DMS153 treated with DMSO at 0.1 percent for 48 hours (cell line): ENCODE data around the gene HIPK4.
"Not testable (repeated sequence)": the region's sequence is repeated elsewhere in the genome, so short reads cannot be mapped to it uniquely, and the experiment has no call there.

Experiments used
- DNase-seq: peaks from one replicate; lab custom pipeline; 2025; ENCODE audit not compliant: unreplicated experiment; lab: John Stamatoyannopoulos, UW

HIPK4 gene

DNA sequence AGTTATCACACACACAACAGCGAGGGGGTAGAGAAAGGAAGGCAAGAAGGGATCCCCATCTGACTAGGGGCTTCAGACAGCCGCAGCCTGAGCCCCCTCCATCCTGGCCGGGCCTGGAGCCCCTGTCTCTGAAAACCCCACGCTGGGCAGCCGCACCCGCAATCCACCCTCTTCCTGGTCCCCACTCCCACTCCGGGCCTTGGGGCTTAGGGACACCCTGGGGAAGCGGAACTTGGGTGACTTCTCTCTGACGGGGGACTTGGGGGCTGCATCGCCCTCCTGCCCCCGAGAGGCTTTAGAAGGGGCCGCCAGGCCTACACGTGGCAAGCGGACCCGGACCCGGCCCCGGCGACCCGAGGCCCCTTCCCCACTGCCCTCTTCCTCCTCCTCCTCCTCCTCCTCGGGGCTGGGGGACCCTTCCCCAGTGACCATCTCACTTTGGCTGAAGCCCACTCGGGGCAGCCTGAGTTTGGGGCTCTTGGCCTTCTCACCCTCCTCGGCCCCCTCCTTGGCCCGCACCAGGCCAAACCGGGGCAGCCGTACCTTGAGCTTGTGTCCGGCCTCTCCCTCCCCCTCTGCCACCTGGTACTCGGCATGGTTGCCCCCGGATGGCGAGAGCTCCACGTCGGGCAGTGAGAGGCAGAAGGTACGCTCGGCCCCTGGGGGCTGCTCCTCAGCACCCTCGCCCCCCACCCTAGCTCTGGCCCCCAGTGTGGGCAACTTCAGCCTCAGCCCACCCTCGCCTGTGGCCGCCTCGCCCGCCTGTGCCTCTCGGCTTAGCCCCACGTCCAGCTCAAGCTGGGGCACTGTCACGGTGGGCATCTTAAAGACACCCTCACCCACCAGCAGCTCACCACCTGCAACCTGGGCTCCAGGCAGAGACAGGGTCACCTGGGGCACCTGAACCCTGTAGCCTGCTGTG is 4.2 kb upstream of the HIPK4 start:
- DNase-seq: no peak

GRCh38 chr19:40392894-40393517 is 3.0 kb upstream of the HIPK4 start:
- DNase-seq: no peak

- no peak for DNase-seq
These were observed 2.1 kb upstream of the HIPK4 start for GRCh38 chr19:40392123-40392522.

DNA sequence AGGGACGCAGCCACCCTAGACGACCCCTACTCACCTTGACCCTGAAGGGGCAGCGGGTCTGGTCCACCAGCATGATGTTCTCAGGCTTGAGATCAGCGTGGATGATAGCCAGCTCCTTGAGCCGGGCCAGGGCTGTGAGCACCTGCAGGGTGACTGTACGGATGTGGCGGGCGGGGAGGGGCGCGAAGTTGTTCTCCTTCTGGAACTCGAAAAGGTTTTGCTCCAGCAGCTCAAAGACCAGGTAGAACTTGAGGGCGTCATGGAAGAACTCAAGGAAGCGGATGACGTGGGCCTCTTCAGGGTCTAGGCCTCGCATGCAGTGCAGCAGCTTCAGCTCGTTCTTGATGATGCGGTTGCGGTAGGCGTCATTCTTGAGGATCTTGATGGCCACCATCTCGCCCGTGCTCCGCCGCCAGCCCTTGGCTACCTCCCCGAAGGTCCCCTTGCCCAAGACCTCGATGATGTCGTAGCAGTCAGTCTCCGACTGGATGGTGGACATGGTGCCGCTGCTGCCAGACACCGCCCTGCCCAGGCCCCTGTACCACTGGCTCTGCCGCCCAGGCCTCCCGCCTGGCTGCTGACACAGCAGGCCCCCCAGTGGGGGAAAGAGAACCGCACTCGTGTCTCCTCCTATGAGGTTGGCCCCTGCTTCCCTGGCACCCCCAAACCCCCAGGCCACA is 437 bp downstream of the HIPK4 start:
- DNase-seq: no peak

- DNase-seq: no peak
These were observed 1.5 kb downstream of the HIPK4 start for GRCh38 chr19:40388481-40388880.

DNA sequence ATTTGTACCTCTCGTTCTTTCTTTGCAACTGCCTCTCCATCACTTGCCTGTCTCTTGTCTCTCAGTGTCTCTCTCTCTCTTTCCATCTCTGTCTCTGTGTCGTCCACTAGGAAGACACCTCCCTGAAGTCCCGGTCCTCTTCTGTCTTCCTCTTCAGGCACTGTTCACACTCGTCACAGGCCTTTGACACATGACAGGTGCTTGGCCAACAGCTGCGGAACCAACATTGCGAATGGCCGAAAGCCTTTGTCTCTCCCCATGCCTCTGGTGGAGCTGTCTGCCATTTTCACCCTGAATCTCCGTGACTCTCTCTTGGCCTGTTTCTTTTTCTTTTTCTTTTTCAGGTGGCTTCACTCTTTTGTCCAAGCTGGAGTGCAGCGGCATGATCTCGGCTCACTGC is 2.8 kb downstream of the HIPK4 start:
- DNase-seq: no peak

DNA sequence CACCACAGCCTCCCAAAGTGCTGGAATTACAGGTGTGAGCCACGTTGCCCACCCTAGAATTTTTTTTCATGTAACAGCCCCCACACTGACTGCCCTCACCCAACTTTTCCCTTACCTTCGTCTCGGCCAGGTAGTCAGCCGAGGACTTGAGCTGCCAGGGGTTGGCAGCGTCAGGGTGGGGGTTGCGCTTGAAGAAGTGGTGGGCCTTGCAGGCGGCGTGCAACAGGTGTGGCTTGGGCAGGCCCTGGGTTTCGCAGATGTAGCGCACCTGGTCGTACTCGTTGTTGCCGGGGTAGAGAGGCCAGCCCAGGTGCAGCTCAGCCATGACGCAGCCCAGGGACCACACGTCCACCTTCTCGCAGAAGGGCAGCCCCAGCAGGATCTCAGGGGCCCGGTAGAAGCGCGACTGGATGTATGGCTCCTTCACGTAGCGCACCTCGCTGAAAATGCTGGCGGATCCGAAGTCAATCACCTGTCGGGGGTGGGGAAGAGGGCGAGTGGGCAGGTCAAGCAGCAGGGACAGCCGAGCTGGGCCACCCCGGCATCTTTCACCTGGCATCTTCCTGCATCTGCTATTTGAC is 6.2 kb downstream of the HIPK4 start:
- DNase-seq: no peak

- no peak for DNase-seq
These were observed 8.7 kb downstream of the HIPK4 start for GRCh38 chr19:40381321-40381720.

DNA sequence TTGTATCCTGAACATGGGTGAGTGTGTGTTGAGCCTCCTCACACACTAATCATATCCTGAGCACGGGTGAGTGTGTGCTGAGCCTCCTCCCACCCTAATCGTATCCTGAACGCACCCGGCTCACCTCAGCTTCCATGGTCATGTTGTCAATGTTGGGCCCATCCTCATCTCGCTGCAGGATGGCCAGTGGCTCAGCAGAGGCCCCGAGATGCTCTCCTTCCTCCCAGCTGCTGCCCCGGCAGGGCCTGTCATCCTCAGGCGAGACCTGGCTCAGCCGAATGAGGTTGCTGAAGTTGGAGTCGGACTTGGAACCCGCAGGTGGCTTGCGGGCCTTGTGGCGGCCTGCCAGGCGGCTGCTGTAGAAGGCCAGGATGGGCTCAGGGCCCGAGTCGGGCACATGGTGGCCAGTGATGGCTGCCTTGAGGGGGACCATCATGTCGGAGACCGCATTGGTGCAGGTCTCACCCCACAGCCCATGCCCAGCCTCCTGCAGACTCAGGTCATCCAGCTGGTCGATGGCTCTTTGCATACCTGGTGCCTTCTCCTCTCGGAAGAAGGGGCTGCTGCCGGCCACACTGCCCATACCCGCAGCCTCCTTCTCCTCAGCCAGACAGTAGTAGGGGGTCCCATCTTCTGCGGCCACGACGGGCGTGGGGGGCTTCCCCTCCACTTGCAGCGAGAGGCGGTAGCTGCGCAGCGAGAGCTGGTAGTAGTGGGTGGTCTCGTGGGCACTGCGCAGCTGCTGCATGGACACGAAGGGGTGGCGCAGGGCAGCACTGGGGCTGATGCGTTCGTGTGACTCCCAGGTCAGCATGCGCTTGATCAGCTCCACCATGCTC is 9.6 kb downstream of the HIPK4 start:
- no peak for DNase-seq

- DNase-seq: no peak
These were observed 10.4 kb downstream of the HIPK4 start for GRCh38 chr19:40379446-40380198.

- no peak for DNase-seq
These were observed 11.5 kb downstream of the HIPK4 start for GRCh38 chr19:40378509-40378908.

- no peak for DNase-seq
These were observed 12.1 kb downstream of the HIPK4 start for GRCh38 chr19:40377876-40378385.

- no peak for DNase-seq
These were observed 13.6 kb downstream of the HIPK4 start for GRCh38 chr19:40376286-40376862.

- no peak for DNase-seq
These were observed 15.9 kb downstream of the HIPK4 start for GRCh38 chr19:40374084-40374483.

DNA sequence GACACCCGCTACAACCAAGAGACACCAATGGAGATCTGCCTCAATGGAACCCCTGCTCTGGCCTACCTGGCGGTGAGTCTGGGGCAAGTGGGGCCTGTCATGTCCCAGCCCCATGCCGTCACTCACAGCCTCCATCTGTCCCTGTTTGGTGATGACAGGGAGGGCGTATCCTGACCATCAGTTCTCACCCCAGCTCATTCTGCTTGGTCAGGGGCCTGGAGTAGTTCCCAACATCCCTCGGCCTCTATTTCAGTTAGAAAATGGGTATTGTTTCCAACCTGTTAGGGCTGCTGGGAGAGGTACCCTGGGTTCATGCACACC is 18.2 kb downstream of the HIPK4 start:
- no peak for DNase-seq

DNA sequence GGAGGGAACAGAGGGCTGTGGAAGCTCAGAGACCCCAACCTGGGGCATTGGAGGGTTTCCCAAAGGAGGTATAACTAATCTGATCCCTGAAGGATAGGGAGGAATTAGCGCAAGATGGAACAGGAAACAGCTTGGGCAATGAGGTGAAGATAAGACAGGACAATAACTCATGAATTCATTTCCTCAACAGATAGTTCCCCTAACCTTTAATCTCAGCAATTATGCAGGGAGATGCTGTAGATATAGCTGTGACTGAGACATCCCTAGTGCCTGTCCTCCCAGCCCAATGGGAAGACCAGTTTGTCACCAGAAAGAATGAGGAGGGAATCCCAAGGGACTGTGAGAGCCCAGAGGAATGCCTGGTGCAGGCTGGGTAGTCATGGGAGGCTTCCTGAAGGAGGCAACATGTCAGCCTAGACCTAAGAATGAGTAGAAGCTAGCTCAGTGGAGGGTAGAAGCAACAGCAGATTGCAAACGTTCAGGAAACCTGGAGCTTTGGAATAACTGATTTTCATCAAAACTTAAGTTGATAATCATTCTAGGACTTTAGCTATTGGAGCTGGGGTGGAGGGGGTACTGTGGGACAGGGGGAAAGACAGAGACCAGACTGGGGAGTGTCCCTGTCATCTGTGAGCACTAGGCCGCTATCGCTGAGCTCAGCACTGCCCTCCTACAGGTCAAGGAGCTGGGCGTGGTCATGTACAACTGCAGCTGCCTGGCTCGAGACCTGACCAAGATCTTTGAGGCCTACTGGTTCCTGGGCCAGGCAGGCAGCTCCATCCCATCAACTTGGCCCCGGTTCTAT is 18.8 kb downstream of the HIPK4 start:
- no peak for DNase-seq

DNA sequence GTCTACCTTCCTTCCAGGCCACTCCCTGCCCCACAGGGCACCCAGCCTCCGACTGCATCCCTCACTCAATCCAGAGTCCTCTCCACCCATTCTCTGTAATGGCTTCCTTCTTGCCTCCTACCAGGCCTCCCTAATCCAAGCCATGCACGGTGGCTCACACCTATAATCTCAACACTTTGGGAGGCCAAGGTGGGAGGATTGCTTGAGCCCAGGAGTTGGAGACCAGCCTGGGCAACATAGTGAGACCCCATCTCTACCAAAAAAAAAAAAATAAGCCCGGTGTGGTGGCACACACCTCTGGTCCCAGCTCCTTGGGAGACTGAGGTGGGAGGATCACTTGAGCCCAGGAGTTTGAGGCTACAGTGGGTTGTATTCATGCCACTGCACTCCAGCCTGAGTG is 19.7 kb downstream of the HIPK4 start:
- not testable (repeated sequence) for DNase-seq

- DNase-seq: no peak
These were observed 20.2 kb downstream of the HIPK4 start for GRCh38 chr19:40369797-40370196.
